Measurements from ENCODE around the gene HCN2.

DNA sequence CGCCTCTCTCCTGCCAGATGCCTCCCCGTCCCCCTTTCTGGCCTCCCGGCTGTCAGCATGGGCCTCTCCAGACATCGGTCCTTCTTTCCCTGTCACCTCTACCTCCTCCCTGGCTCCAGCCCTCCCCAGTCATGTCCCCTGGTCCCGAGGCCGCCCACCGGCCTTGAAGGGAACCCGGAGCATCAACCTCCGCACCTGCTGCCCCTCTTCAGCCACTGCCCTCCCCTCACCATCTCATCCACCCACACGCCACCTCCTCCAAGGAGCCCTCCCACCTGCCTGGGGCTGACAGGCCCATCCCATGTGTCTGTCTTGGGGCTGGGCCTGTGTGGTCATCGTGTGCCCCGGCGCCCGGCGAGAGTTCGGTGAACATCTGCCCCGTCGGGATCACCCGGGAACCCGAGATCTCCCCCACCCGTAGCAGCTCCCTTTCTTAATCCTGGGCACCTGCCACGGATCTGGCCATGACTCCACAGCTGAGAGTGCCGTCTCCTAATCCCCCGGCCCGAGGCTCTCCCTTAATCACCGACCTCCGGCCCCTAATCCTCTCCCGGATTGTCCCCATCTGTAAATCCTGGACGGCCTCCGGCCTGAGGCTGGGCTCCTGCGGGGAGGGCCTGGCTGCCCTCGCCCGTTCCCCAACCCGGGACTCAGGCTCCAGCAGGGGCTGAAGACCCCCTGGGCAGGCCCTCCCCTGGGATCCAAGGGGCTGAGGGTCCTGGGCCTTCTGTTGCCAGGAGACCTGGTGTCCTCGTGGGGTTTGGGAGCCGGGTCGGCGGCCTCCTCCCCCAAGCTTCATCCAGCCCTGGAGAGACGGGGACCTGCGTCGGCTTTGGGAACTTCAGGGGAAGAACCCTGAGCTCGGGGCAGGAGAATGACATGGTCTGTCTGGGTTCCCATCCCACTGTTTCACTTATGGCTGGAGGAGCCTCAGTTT lies 5.9 kb downstream of the HCN2 start:
- TF ChIP-seq STAG1 (CRISPR knock-in tag; IDR thresholded peaks at IDR 0.05; ENCODE audit: borderline replicate concordance) = no peak
- TF ChIP-seq, protein P1, sequence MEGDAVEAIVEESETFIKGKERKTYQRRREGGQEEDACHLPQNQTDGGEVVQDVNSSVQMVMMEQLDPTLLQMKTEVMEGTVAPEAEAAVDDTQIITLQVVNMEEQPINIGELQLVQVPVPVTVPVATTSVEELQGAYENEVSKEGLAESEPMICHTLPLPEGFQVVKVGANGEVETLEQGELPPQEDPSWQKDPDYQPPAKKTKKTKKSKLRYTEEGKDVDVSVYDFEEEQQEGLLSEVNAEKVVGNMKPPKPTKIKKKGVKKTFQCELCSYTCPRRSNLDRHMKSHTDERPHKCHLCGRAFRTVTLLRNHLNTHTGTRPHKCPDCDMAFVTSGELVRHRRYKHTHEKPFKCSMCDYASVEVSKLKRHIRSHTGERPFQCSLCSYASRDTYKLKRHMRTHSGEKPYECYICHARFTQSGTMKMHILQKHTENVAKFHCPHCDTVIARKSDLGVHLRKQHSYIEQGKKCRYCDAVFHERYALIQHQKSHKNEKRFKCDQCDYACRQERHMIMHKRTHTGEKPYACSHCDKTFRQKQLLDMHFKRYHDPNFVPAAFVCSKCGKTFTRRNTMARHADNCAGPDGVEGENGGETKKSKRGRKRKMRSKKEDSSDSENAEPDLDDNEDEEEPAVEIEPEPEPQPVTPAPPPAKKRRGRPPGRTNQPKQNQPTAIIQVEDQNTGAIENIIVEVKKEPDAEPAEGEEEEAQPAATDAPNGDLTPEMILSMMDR (IDR thresholded peaks at IDR 0.05 in 2 of 3, conservative IDR thresholded peaks at IDR 0.05 in 1 of 3; ENCODE audit: insufficient read depth in 2 of 3, low read depth in 1 of 3, low read length in 3 of 3) = no peak
- TF ChIP-seq LEF1 (IDR thresholded peaks at IDR 0.05) = no peak
- TF ChIP-seq NCOR1 (IDR thresholded peaks at IDR 0.05) = no peak
- no peak for TF ChIP-seq TAF1 (IDR thresholded peaks at IDR 0.05; ENCODE audit: control insufficient read depth, extremely low read depth, insufficient read depth, low read length, severe bottlenecking)
- no peak for TF ChIP-seq POLR2A (conservative IDR thresholded peaks at IDR 0.05)
- TF ChIP-seq ATF7 (IDR thresholded peaks at IDR 0.05) = no peak
- TF ChIP-seq ILF3 (IDR thresholded peaks at IDR 0.05; ENCODE audit: borderline replicate concordance) = no peak
